Measurements from ENCODE around the gene NT5C2. TPM values are rescaled to one million over a fixed set of nuclear protein-coding genes. Genes with fewer than 3 reads are reported as not detected.

Gene NT5C2
- total and polyA plus RNA-seq, 2 of the 4 experiments (the other 2 are of a cell fraction): 60.0 to 65.1 TPM

DNA sequence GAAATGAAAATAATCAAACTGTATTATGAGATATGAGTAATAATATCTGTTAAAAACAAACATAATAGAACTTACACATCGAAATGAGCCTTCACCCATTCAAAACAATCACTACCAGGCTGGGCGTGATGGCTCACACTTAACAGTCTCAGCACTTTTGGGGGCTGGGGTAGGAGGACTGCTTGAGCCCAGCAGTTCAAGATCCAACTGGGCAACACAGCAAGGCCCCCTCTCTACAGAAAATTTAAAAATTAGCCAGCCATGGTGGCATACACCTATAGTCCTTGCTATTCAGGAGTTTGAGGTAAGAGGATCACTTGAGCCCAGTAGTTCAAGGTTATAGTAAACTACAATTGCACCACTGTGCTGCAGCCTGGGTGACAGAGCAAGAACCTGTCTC is 75.8 kb downstream of the NT5C2 start:
- H3K27ac ChIP-seq (ENCODE audit: insufficient read depth, low read length): no peak overlapping the region
- POLR2A ChIA-PET (ENCODE audit: unreplicated experiment): no interaction called here
- H2BK15ac ChIP-seq (ENCODE audit: low read depth, low read length): no peak overlapping the region
- H3K56ac ChIP-seq (ENCODE audit: extremely low read depth, insufficient read depth, low read length): no peak overlapping the region
- peaks cover 8% of the 10 kb centered on the region for H3K4me1 ChIP-seq (ENCODE audit: control insufficient read depth, insufficient read depth, low read length)
- H3K79me1 ChIP-seq (ENCODE audit: low read depth in 1 of 2, low read length in 2 of 2): peaks cover 25 to 69% of the 10 kb centered on the region in 2 experiments
- DNase-seq (no peak), ATAC-seq (ENCODE audit: low read depth) (no peak)
- H3K18ac ChIP-seq (ENCODE audit: low read depth, low read length): no peak overlapping the region
- no peak overlapping the region for H2BK20ac ChIP-seq (ENCODE audit: low read depth, low read length)
- H3K14ac ChIP-seq (replicated peaks; ENCODE audit: low read depth, low read length): no peak overlapping the region
- dilution Hi-C loops (cut with HindIII; ENCODE audit: low sequenced_read_pairs, unreplicated experiment) (no loop called here), intact Hi-C loops (cut with micrococcal nuclease) (no loop called here), in situ Hi-C loops (cut with MboI; ENCODE audit: low sequenced_read_pairs) (no loop called here)
- no CpG with 5 or more reads among the region's 2 CpGs for WGBS, 2 experiments (ENCODE audit: extremely low coverage in 2 of 2, insufficient read length in 1 of 2)
- CTCF ChIA-PET: no interaction called here
- no peak overlapping the region for H3K4me2 ChIP-seq (ENCODE audit: low read depth, low read length)
- no peak overlapping the region for H2AK5ac ChIP-seq (ENCODE audit: low read depth, low read length)
- peaks cover 5% of the 10 kb centered on the region; the same call in 1 of the 2 replicates for H3K9me1 ChIP-seq (ENCODE audit: insufficient read depth, low read length)
- H3K9me3 ChIP-seq (ENCODE audit: control insufficient read depth, insufficient read depth, low read length): no peaks in the 10 kb centered on the region
- H3K4me3 ChIP-seq (ENCODE audit: insufficient read depth, low read depth, low read length): no peak overlapping the region
- H2BK5ac ChIP-seq (ENCODE audit: low read depth, low read length, poor library complexity, severe bottlenecking): no peak overlapping the region
- H3K9ac ChIP-seq (ENCODE audit: low read depth, low read length): no peak overlapping the region
- H3K4ac ChIP-seq (ENCODE audit: low read depth, low read length): no peak overlapping the region
- H4K8ac ChIP-seq (ENCODE audit: low read depth in 2 of 2, low read length in 2 of 2): no peak overlapping the region
- H4K5ac ChIP-seq (ENCODE audit: low read depth, low read length): no peak overlapping the region
- no peak overlapping the region for H2BK120ac ChIP-seq (ENCODE audit: low read depth, low read length)
- H2AK9ac ChIP-seq (replicated peaks; ENCODE audit: low read depth, low read length, poor library complexity): no peak overlapping the region
- TF ChIP-seq CEBPB (IDR thresholded peaks at IDR 0.05; ENCODE audit: low read depth, low read length) (no peak), NFE2L2 (IDR thresholded peaks at IDR 0.05; ENCODE audit: low read depth, low read length) (no peak), MAFK (IDR thresholded peaks at IDR 0.05; ENCODE audit: low read depth, low read length) (no peak), RFX5 (IDR thresholded peaks at IDR 0.05; ENCODE audit: low read depth, low read length) (no peak), POLR2A (IDR thresholded peaks at IDR 0.05; ENCODE audit: low read depth, low read length) (no peak), SMC3 (IDR thresholded peaks at IDR 0.05; ENCODE audit: low read depth, low read length) (no peak), RCOR1 (IDR thresholded peaks at IDR 0.05; ENCODE audit: insufficient replicate concordance, low read length) (no peak), CHD1 (IDR thresholded peaks at IDR 0.05; ENCODE audit: low read depth, low read length) (no peak), FOS (IDR thresholded peaks at IDR 0.05; ENCODE audit: low read depth, low read length) (no peak), RAD21 (IDR thresholded peaks at IDR 0.05; ENCODE audit: low read length) (no peak), MAZ (IDR thresholded peaks at IDR 0.05; ENCODE audit: borderline replicate concordance, low read depth, low read length) (no peak)
- TF ChIP-seq, protein P1, sequence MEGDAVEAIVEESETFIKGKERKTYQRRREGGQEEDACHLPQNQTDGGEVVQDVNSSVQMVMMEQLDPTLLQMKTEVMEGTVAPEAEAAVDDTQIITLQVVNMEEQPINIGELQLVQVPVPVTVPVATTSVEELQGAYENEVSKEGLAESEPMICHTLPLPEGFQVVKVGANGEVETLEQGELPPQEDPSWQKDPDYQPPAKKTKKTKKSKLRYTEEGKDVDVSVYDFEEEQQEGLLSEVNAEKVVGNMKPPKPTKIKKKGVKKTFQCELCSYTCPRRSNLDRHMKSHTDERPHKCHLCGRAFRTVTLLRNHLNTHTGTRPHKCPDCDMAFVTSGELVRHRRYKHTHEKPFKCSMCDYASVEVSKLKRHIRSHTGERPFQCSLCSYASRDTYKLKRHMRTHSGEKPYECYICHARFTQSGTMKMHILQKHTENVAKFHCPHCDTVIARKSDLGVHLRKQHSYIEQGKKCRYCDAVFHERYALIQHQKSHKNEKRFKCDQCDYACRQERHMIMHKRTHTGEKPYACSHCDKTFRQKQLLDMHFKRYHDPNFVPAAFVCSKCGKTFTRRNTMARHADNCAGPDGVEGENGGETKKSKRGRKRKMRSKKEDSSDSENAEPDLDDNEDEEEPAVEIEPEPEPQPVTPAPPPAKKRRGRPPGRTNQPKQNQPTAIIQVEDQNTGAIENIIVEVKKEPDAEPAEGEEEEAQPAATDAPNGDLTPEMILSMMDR (conservative IDR thresholded peaks at IDR 0.05; ENCODE audit: low read depth, low read length): no peak
- TF ChIP-seq, protein P2, sequence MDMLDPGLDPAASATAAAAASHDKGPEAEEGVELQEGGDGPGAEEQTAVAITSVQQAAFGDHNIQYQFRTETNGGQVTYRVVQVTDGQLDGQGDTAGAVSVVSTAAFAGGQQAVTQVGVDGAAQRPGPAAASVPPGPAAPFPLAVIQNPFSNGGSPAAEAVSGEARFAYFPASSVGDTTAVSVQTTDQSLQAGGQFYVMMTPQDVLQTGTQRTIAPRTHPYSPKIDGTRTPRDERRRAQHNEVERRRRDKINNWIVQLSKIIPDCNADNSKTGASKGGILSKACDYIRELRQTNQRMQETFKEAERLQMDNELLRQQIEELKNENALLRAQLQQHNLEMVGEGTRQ (IDR thresholded peaks at IDR 0.05; ENCODE audit: low read depth, low read length): no peak
- TF ChIP-seq, protein P3, sequence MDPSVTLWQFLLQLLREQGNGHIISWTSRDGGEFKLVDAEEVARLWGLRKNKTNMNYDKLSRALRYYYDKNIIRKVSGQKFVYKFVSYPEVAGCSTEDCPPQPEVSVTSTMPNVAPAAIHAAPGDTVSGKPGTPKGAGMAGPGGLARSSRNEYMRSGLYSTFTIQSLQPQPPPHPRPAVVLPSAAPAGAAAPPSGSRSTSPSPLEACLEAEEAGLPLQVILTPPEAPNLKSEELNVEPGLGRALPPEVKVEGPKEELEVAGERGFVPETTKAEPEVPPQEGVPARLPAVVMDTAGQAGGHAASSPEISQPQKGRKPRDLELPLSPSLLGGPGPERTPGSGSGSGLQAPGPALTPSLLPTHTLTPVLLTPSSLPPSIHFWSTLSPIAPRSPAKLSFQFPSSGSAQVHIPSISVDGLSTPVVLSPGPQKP (IDR thresholded peaks at IDR 0.05; ENCODE audit: borderline replicate concordance, low read depth, low read length): no peak
- H4K91ac ChIP-seq (ENCODE audit: insufficient read depth, low read depth, low read length): no peak overlapping the region
- H4K20me1 ChIP-seq (ENCODE audit: insufficient read depth, low read length): peaks cover 11% of the 10 kb centered on the region; the same call in 1 of the 2 replicates
- H3K27me3 ChIP-seq (ENCODE audit: control insufficient read depth, insufficient read depth, low read length): no peaks in the 10 kb centered on the region
- H3K23ac ChIP-seq (ENCODE audit: low read depth, low read length): no peak overlapping the region
- peaks cover 1% of the 10 kb centered on the region; the same call in 1 of the 2 replicates for H3K36me3 ChIP-seq (ENCODE audit: control insufficient read depth, insufficient read depth, low read length)
- no TSS peak for BruUV-seq (replicated peaks)
- no peak overlapping the region for H2AFZ ChIP-seq (replicated peaks; ENCODE audit: low read length, poor library complexity)

Data from IMR-90 (cell line).